ENCODE measurements around the gene CD300E. TPM values are rescaled to one million over a fixed set of nuclear protein-coding genes. Genes with fewer than 3 reads are reported as not detected.
"Not testable (repeated sequence)": the region's sequence is repeated elsewhere in the genome, so short reads cannot be mapped to it uniquely, and the experiment has no call there.

Gene CD300E
- polyA plus RNA-seq, 1 donor from 2014 or later = not detected

- no peak for TF ChIP-seq EP300 (conservative IDR thresholded peaks at IDR 0.05; ENCODE audit: poor library complexity, severe bottlenecking)
- no peak for TF ChIP-seq POLR2AphosphoS5 (IDR thresholded peaks at IDR 0.05)
- no peak for TF ChIP-seq REST (IDR thresholded peaks at IDR 0.05; ENCODE audit: borderline replicate concordance)
- TF ChIP-seq EZH2 (IDR thresholded peaks at IDR 0.05; ENCODE audit: borderline replicate concordance, insufficient read depth, low read length, poor library complexity, severe bottlenecking) = no peak
- no peak for TF ChIP-seq SMC3 (conservative IDR thresholded peaks at IDR 0.05; ENCODE audit: poor library complexity)
- no peak for TF ChIP-seq MXI1 (conservative IDR thresholded peaks at IDR 0.05; ENCODE audit: poor library complexity, severe bottlenecking)
- no peak for TF ChIP-seq TAF1 (IDR thresholded peaks at IDR 0.05; ENCODE audit: low read depth)
- TF ChIP-seq RAD21 (conservative IDR thresholded peaks at IDR 0.05) = no peak
- H3K27me3 ChIP-seq (ENCODE audit: insufficient read depth, low read depth, low read length) = no peaks in the 10 kb centered on the region
- H3K27ac ChIP-seq (ENCODE audit: low read length) = no peak overlapping the region
- H3K4me3 ChIP-seq (ENCODE audit: low read length) = no peak overlapping the region
- no peaks in the 10 kb centered on the region for H3F3A ChIP-seq (ENCODE audit: insufficient read depth, low read length, poor library complexity, severe bottlenecking)
- no peaks in the 10 kb centered on the region for H3K79me2 ChIP-seq (replicated peaks; ENCODE audit: insufficient read depth, low read length)
- no peak overlapping the region for H3K9ac ChIP-seq (ENCODE audit: low read length)
- H2AFZ ChIP-seq (ENCODE audit: low read depth, low read length) = no peak overlapping the region
- H4K20me1 ChIP-seq (ENCODE audit: insufficient read depth) = no peaks in the 10 kb centered on the region
- no peak overlapping the region for H3K4me2 ChIP-seq (ENCODE audit: low read length)
- no peaks in the 10 kb centered on the region for H3K9me2 ChIP-seq (ENCODE audit: insufficient read depth, low read length)
- H3K9me3 ChIP-seq (ENCODE audit: low read length) = no peaks in the 10 kb centered on the region
- H3K36me3 ChIP-seq (ENCODE audit: insufficient read depth, low read length) = no peaks in the 10 kb centered on the region
These were observed 8.2 kb upstream of the CD300E start for GRCh38 chr17:74631468-74632450.

GRCh38 chr17:74630251-74630650 is 6.7 kb upstream of the CD300E start:
- H3K9me3 ChIP-seq (ENCODE audit: low read length); H3F3A ChIP-seq (ENCODE audit: insufficient read depth, low read length, poor library complexity, severe bottlenecking); H3K9ac ChIP-seq (ENCODE audit: low read length); H3K27ac ChIP-seq (ENCODE audit: low read length); H3K27me3 ChIP-seq (ENCODE audit: insufficient read depth, low read depth, low read length); H3K9me2 ChIP-seq (ENCODE audit: insufficient read depth, low read length); H3K36me3 ChIP-seq (ENCODE audit: insufficient read depth, low read length); H3K4me3 ChIP-seq (ENCODE audit: low read length); H2AFZ ChIP-seq (ENCODE audit: low read depth, low read length); H4K20me1 ChIP-seq (ENCODE audit: insufficient read depth); H3K79me2 ChIP-seq (replicated peaks; ENCODE audit: insufficient read depth, low read length); H3K4me2 ChIP-seq (ENCODE audit: low read length): not testable (repeated sequence)

- H3K4me2 ChIP-seq (ENCODE audit: low read length) = no peak overlapping the region
- H2AFZ ChIP-seq (ENCODE audit: low read depth, low read length) = no peak overlapping the region
- no peak overlapping the region for H3K9ac ChIP-seq (ENCODE audit: low read length)
- H4K20me1 ChIP-seq (ENCODE audit: insufficient read depth) = no peaks in the 10 kb centered on the region
- no peaks in the 10 kb centered on the region for H3F3A ChIP-seq (ENCODE audit: insufficient read depth, low read length, poor library complexity, severe bottlenecking)
- H3K36me3 ChIP-seq (ENCODE audit: insufficient read depth, low read length) = no peaks in the 10 kb centered on the region
- H3K4me3 ChIP-seq (ENCODE audit: low read length) = no peak overlapping the region
- H3K9me3 ChIP-seq (ENCODE audit: low read length) = no peaks in the 10 kb centered on the region
- H3K79me2 ChIP-seq (replicated peaks; ENCODE audit: insufficient read depth, low read length) = no peaks in the 10 kb centered on the region
- no peak overlapping the region for H3K27ac ChIP-seq (ENCODE audit: low read length)
- TF ChIP-seq EP300 (conservative IDR thresholded peaks at IDR 0.05; ENCODE audit: poor library complexity, severe bottlenecking) = no peak
- TF ChIP-seq, protein P1, sequence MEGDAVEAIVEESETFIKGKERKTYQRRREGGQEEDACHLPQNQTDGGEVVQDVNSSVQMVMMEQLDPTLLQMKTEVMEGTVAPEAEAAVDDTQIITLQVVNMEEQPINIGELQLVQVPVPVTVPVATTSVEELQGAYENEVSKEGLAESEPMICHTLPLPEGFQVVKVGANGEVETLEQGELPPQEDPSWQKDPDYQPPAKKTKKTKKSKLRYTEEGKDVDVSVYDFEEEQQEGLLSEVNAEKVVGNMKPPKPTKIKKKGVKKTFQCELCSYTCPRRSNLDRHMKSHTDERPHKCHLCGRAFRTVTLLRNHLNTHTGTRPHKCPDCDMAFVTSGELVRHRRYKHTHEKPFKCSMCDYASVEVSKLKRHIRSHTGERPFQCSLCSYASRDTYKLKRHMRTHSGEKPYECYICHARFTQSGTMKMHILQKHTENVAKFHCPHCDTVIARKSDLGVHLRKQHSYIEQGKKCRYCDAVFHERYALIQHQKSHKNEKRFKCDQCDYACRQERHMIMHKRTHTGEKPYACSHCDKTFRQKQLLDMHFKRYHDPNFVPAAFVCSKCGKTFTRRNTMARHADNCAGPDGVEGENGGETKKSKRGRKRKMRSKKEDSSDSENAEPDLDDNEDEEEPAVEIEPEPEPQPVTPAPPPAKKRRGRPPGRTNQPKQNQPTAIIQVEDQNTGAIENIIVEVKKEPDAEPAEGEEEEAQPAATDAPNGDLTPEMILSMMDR (IDR thresholded peaks at IDR 0.05; ENCODE audit: poor library complexity, severe bottlenecking) = no peak
- TF ChIP-seq POLR2AphosphoS5 (IDR thresholded peaks at IDR 0.05) = no peak
- no peak for TF ChIP-seq EZH2 (IDR thresholded peaks at IDR 0.05; ENCODE audit: borderline replicate concordance, insufficient read depth, low read length, poor library complexity, severe bottlenecking)
- no peak for TF ChIP-seq SMC3 (conservative IDR thresholded peaks at IDR 0.05; ENCODE audit: poor library complexity)
- no peak for TF ChIP-seq RAD21 (conservative IDR thresholded peaks at IDR 0.05)
- no peak for TF ChIP-seq MXI1 (conservative IDR thresholded peaks at IDR 0.05; ENCODE audit: poor library complexity, severe bottlenecking)
- no peak for TF ChIP-seq REST (IDR thresholded peaks at IDR 0.05; ENCODE audit: borderline replicate concordance)
- no peak for TF ChIP-seq TAF1 (IDR thresholded peaks at IDR 0.05; ENCODE audit: low read depth)
- no peaks in the 10 kb centered on the region for H3K27me3 ChIP-seq (ENCODE audit: insufficient read depth, low read depth, low read length)
- no peaks in the 10 kb centered on the region for H3K9me2 ChIP-seq (ENCODE audit: insufficient read depth, low read length)
These were observed 2.1 kb upstream of the CD300E start for GRCh38 chr17:74625661-74626060.
